Endothelial cell (in vitro differentiated cells): ENCODE measurements around the gene KRTAP9-3. TPM values are rescaled to one million over a fixed set of nuclear protein-coding genes. Genes with fewer than 3 reads are reported as not detected.
"Not testable (repeated sequence)": the region's sequence is repeated elsewhere in the genome, so short reads cannot be mapped to it uniquely, and the experiment has no call there.

Source experiments
- DNase-seq: peaks from one replicate; pipeline ENCODE4 v3.0.0; 2021; ENCODE audit warnings: low spot score
- H3K27ac Mint-ChIP-seq: one replicate; pipeline ENCODE4 v1.8.0; 2021; ENCODE audit warnings: mixed read lengths, inconsistent platforms; ENCODE audit not compliant: unreplicated experiment
- H3K27me3 Mint-ChIP-seq: one replicate; pipeline ENCODE4 v1.8.0; 2021; ENCODE audit warnings: mild to moderate bottlenecking, moderate library complexity, mixed read lengths, inconsistent platforms; ENCODE audit not compliant: unreplicated experiment
- H3K36me3 Mint-ChIP-seq: one replicate; pipeline ENCODE4 v1.8.0; 2021; ENCODE audit warnings: mild to moderate bottlenecking, low read depth, mixed read lengths, inconsistent platforms; ENCODE audit not compliant: unreplicated experiment
- H3K4me1 Mint-ChIP-seq: one replicate; pipeline ENCODE4 v1.8.0; 2021; ENCODE audit warnings: mild to moderate bottlenecking, mixed read lengths, inconsistent platforms; ENCODE audit not compliant: unreplicated experiment
- H3K4me3 Mint-ChIP-seq: one replicate; pipeline ENCODE4 v1.8.0; 2021; ENCODE audit warnings: mild to moderate bottlenecking, mixed read lengths, inconsistent platforms; ENCODE audit not compliant: unreplicated experiment
- H3K9me3 Mint-ChIP-seq: one replicate; pipeline ENCODE4 v1.8.0; 2021; ENCODE audit warnings: mixed read lengths, inconsistent platforms; ENCODE audit not compliant: unreplicated experiment
- total RNA-seq: library from RNA; stranded (reverse); fragmentation: NEBNext Ultra II Directional; extraction: Animal tissue kit (Norgen Biotek cat#: 25700); gene quantifications from one replicate; pipeline ENCODE4 v1.2.1, GENCODE V29; 2021; ENCODE audit not compliant: unreplicated experiment
- TF ChIP-seq, protein P1 (sequence below): fragments of 200-600 bp; sonication (generic); IDR thresholded peaks from one replicate; pipeline ENCODE4 v1.5.0; 2021; ENCODE audit warnings: antibody characterized with exemption; ENCODE audit not compliant: unreplicated experiment

Gene KRTAP9-3
- total RNA-seq, 1 donor from 2014 or later, result not detected

GRCh38 chr17:41263212-41263611, 31.0 kb downstream of the KRTAP9-3 start:
- Mint-ChIP-seq H3K27me3 (no peaks in the 10 kb centered on the region), H3K27ac (no peak overlapping the region), H3K36me3 (no peaks in the 10 kb centered on the region), H3K4me1 (no peaks in the 10 kb centered on the region), H3K4me3 (no peak overlapping the region), H3K9me3 (no peaks in the 10 kb centered on the region)
- TF ChIP-seq, protein P1, sequence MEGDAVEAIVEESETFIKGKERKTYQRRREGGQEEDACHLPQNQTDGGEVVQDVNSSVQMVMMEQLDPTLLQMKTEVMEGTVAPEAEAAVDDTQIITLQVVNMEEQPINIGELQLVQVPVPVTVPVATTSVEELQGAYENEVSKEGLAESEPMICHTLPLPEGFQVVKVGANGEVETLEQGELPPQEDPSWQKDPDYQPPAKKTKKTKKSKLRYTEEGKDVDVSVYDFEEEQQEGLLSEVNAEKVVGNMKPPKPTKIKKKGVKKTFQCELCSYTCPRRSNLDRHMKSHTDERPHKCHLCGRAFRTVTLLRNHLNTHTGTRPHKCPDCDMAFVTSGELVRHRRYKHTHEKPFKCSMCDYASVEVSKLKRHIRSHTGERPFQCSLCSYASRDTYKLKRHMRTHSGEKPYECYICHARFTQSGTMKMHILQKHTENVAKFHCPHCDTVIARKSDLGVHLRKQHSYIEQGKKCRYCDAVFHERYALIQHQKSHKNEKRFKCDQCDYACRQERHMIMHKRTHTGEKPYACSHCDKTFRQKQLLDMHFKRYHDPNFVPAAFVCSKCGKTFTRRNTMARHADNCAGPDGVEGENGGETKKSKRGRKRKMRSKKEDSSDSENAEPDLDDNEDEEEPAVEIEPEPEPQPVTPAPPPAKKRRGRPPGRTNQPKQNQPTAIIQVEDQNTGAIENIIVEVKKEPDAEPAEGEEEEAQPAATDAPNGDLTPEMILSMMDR, result no peak
- no peak for DNase-seq

- TF ChIP-seq, protein P1, result no peak
- Mint-ChIP-seq H3K4me3 (no peak overlapping the region), H3K9me3 (no peaks in the 10 kb centered on the region), H3K27me3 (no peaks in the 10 kb centered on the region), H3K27ac (no peak overlapping the region), H3K4me1 (no peaks in the 10 kb centered on the region), H3K36me3 (no peaks in the 10 kb centered on the region)
- no peak for DNase-seq
Measured at GRCh38 chr17:41264599-41264998, 32.4 kb downstream of the KRTAP9-3 start.

DNA sequence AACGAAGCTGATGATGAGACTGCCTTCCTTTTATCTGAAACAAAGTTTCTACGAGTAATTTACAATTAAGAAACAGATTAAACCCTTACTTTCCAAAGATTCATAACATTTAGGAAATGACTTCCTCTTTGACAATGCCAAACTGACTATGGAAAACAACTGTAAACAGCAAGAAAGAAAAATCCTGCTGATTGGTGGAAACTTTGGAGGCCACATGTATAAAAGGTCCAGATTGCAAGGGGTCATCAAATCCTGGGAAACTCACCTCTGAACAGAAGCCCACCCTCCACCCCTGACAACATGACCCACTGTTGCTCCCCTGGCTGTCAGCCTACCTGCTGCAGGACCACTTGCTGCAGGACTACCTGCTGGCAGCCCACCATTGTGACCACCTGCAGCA, 32.8 kb downstream of the KRTAP9-3 start, which contains the start of gene KRTAP9-6:
KRTAP9-6 (plus strand) TSS at position 301 of the 400 bp plus-strand sequence; CDS start at position 301, 0 bp downstream.
- no peaks in the 10 kb centered on the region for H3K27me3 Mint-ChIP-seq
- TF ChIP-seq, protein P1, result no peak
- no peak for DNase-seq
- no peaks in the 10 kb centered on the region for H3K36me3 Mint-ChIP-seq
- no peak within 1 kb of the TSS for H3K4me3 Mint-ChIP-seq
- H3K9me3 Mint-ChIP-seq, result no peaks in the 10 kb centered on the region
- H3K27ac Mint-ChIP-seq, result no peak within 1 kb of the TSS
- no peaks in the 10 kb centered on the region for H3K4me1 Mint-ChIP-seq

DNA sequence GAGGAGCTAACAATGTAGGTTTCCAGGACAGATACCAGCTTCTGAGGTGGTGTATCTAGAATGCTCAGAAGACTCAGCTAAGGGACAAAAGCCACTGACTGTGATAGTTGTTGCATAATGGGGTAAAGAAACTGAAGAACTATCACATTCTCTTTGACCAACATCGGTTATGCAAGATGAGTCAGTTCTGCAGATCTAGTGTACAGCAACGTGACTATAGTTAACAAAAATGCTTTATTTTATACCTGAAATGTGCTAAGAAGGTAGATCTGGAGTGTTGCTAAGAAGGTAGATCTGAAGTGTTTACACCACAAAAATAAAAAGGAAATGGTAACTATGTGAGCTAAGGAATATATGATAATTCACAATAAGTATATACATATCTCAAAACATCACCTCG, 35.5 kb downstream of the KRTAP9-3 start:
- no peaks in the 10 kb centered on the region for H3K36me3 Mint-ChIP-seq
- H3K4me3 Mint-ChIP-seq, result no peak overlapping the region
- H3K27me3 Mint-ChIP-seq, result no peaks in the 10 kb centered on the region
- TF ChIP-seq, protein P1, result no peak
- no peak overlapping the region for H3K27ac Mint-ChIP-seq
- no peaks in the 10 kb centered on the region for H3K9me3 Mint-ChIP-seq
- no peaks in the 10 kb centered on the region for H3K4me1 Mint-ChIP-seq
- no peak for DNase-seq

DNA sequence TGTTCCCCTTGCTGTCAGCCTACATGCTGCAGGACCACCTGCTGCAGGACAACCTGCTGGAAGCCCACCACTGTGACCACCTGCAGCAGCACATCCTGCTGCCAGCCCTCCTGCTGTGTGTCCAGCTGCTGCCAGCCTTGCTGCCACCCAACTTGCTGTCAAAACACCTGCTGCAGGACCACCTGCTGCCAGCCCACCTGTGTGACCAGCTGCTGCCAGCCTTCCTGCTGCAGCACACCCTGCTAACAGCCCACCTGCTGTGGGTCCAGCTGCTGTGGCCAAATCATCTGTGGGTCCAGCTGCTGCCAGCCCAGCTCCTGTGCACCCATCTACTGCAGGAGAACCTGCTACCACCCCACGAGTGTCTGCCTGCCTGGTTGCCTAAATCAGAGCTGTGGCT, 39.1 kb downstream of the KRTAP9-3 start:
- H3K27me3 Mint-ChIP-seq, H3K4me3 Mint-ChIP-seq, H3K4me1 Mint-ChIP-seq, H3K36me3 Mint-ChIP-seq, DNase-seq, H3K9me3 Mint-ChIP-seq, H3K27ac Mint-ChIP-seq: not testable (repeated sequence)
